OCI-LY1 (cell line): ENCODE data around the gene PATJ.

ENCODE experiments used
- CTCF ChIP-seq: fragments of 200-600 bp; sonication (generic), shearing (Covaris generic); IDR thresholded peaks from 2 replicates; pipeline ENCODE4 v1.5.1; 2017; ENCODE audit warnings: mild to moderate bottlenecking, antibody characterized with exemption, low read length, moderate library complexity, mixed read lengths
- EZH2 ChIP-seq: fragments of 200-600 bp; sonication (generic), shearing (Covaris generic); IDR thresholded peaks from 2 replicates; pipeline ENCODE4 v1.8.0; 2017; ENCODE audit warnings: borderline replicate concordance, mixed run types, mild to moderate bottlenecking, antibody characterized with exemption, low read length, moderate library complexity, mixed read lengths

GRCh38 chr1:61888808-61889207 lies 146.5 kb downstream of the PATJ start:
- TF ChIP-seq EZH2 = no peak
- TF ChIP-seq CTCF = no peak
